Upper lobe of left lung (tissue), 4 donors: Measurements from ENCODE around the gene EYA2.

Experiments used
- POLR2AphosphoS5 ChIP-seq, 2 donors: sonication (generic); formaldehyde crosslinking; IDR thresholded peaks; one replicate each; pipeline ENCODE4 v1.5.1; 2017; ENCODE audit warnings: antibody characterized with exemption in 2 of 2
- TF ChIP-seq, protein P1 (sequence below), 6 experiments: fragments of 450-650 bp in 4 of 6; fragments of 200-600 bp in 2 of 6; sonication (generic) in 2 of 6; IDR thresholded peaks; one replicate each; pipeline ENCODE4 v1.5.1; 2016 to 2019; ENCODE audit warnings: antibody characterized with exemption in 6 of 6

DNA sequence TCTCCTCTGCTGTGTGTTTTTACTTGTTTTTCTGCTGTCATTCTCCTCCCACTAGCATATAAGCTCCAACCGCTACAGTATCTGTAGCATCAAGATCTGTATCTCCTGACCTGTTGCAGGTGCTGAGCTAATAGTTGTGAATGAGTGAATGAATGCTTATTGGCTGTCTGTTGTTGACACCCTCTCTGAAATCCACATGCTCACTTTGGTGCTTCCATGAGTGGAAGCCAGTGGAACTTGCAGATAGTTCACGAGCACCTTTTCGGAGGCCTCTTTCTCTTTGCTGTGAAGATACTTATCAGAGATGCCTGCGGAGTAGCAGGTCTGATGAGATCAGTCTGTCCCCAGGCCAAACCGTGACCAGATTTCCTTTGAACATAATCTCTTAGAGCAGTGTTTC, 117.3 kb downstream of the EYA2 start:
- TF ChIP-seq, protein P1, sequence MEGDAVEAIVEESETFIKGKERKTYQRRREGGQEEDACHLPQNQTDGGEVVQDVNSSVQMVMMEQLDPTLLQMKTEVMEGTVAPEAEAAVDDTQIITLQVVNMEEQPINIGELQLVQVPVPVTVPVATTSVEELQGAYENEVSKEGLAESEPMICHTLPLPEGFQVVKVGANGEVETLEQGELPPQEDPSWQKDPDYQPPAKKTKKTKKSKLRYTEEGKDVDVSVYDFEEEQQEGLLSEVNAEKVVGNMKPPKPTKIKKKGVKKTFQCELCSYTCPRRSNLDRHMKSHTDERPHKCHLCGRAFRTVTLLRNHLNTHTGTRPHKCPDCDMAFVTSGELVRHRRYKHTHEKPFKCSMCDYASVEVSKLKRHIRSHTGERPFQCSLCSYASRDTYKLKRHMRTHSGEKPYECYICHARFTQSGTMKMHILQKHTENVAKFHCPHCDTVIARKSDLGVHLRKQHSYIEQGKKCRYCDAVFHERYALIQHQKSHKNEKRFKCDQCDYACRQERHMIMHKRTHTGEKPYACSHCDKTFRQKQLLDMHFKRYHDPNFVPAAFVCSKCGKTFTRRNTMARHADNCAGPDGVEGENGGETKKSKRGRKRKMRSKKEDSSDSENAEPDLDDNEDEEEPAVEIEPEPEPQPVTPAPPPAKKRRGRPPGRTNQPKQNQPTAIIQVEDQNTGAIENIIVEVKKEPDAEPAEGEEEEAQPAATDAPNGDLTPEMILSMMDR (IDR thresholded peaks at IDR 0.05), result no peak
- no peak for TF ChIP-seq POLR2AphosphoS5 (IDR thresholded peaks at IDR 0.05)
